ENCODE data around the gene TNFSF4. TPM values are rescaled to one million over a fixed set of nuclear protein-coding genes. Genes with fewer than 3 reads are reported as not detected.

TNFSF4 gene
- total and polyA plus RNA-seq, 2 of the 4 experiments (the other 2 are of a cell fraction): 13.4 to 19.7 TPM

DNA sequence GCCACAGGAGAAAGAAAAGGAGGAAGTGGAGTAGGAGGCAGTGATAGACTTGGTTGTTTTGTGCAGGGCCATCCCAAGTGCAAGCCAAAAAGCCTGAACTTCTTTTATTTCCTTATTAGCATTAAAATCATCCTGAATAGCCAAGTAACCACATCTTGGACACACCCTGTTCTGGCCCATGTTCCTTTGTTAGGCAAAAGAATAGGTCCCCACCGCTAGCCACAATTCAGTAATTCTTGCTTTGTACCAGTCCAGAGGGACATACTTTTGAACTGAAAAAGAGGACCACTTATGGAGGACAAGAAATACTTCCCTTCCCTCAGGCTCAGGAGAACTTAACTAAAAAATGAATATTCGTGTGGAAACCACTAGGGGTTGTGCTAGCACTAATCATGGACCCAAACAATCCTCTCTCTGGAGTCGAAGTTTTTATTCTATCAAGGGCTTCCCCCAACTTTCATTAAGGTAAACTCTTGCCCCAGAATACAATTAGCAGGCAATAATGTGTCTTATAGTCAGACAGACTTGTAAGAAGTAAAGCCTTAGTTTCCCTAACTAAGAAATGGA lies 19.4 kb downstream of the TNFSF4 start:
- H3K9ac ChIP-seq (ENCODE audit: low read depth, low read length): no peak overlapping the region
- no peak overlapping the region for H3K4me3 ChIP-seq (ENCODE audit: insufficient read depth, low read depth, low read length)
- no peak overlapping the region for H3K56ac ChIP-seq (ENCODE audit: extremely low read depth, insufficient read depth, low read length)
- H2BK15ac ChIP-seq (ENCODE audit: low read depth, low read length): no peak overlapping the region
- H2AFZ ChIP-seq (replicated peaks; ENCODE audit: low read length, poor library complexity): no peak overlapping the region
- no peak overlapping the region for H4K8ac ChIP-seq (ENCODE audit: low read depth in 2 of 2, low read length in 2 of 2)
- no peak overlapping the region for H3K4ac ChIP-seq (ENCODE audit: low read depth, low read length)
- no peak overlapping the region for H3K14ac ChIP-seq (replicated peaks; ENCODE audit: low read depth, low read length)
- no peak overlapping the region for H4K91ac ChIP-seq (ENCODE audit: insufficient read depth, low read depth, low read length)
- peaks cover 4 to 32% of the 10 kb centered on the region in 2 experiments; a peak in 2 of 4 replicates for H3K79me1 ChIP-seq (ENCODE audit: low read depth in 1 of 2, low read length in 2 of 2)
- H3K27ac ChIP-seq (ENCODE audit: insufficient read depth, low read length): no peak overlapping the region
- H3K36me3 ChIP-seq (ENCODE audit: control insufficient read depth, insufficient read depth, low read length): peaks cover 2% of the 10 kb centered on the region; the same call in 1 of the 2 replicates
- ChIA-PET POLR2A (ENCODE audit: unreplicated experiment) (no interaction called here), CTCF (no interaction called here)
- no peaks in the 10 kb centered on the region for H3K9me3 ChIP-seq (ENCODE audit: control insufficient read depth, insufficient read depth, low read length)
- intact Hi-C loops (cut with micrococcal nuclease) (no loop called here), in situ Hi-C loops (cut with MboI; ENCODE audit: low sequenced_read_pairs) (no loop called here), dilution Hi-C loops (cut with HindIII; ENCODE audit: low sequenced_read_pairs, unreplicated experiment) (no loop called here)
- no peak overlapping the region for H4K5ac ChIP-seq (ENCODE audit: low read depth, low read length)
- H4K20me1 ChIP-seq (ENCODE audit: insufficient read depth, low read length): no peaks in the 10 kb centered on the region
- no TSS peak for BruUV-seq (replicated peaks)
- no peaks in the 10 kb centered on the region for H3K27me3 ChIP-seq (ENCODE audit: control insufficient read depth, insufficient read depth, low read length)
- peaks cover 8% of the 10 kb centered on the region for H3K4me1 ChIP-seq (ENCODE audit: control insufficient read depth, insufficient read depth, low read length)
- ATAC-seq (ENCODE audit: low read depth) (no peak), DNase-seq (no peak)
- no peak overlapping the region for H2BK120ac ChIP-seq (ENCODE audit: low read depth, low read length)
- no CpG with 5 or more reads among the region's 3 CpGs for WGBS, 2 experiments (ENCODE audit: extremely low coverage in 2 of 2, insufficient read length in 1 of 2)
- no peak overlapping the region for H2AK5ac ChIP-seq (ENCODE audit: low read depth, low read length)
- H3K9me1 ChIP-seq (ENCODE audit: insufficient read depth, low read length): peaks cover 6% of the 10 kb centered on the region
- H3K18ac ChIP-seq (ENCODE audit: low read depth, low read length): no peak overlapping the region
- TF ChIP-seq MXI1 (IDR thresholded peaks at IDR 0.05; ENCODE audit: borderline replicate concordance, low read depth, low read length): no peak
- TF ChIP-seq RCOR1 (IDR thresholded peaks at IDR 0.05; ENCODE audit: insufficient replicate concordance, low read length): no peak
- TF ChIP-seq MAZ (IDR thresholded peaks at IDR 0.05; ENCODE audit: borderline replicate concordance, low read depth, low read length): no peak
- no peak for TF ChIP-seq BHLHE40 (IDR thresholded peaks at IDR 0.05; ENCODE audit: low read depth, low read length)
- TF ChIP-seq, protein P1, sequence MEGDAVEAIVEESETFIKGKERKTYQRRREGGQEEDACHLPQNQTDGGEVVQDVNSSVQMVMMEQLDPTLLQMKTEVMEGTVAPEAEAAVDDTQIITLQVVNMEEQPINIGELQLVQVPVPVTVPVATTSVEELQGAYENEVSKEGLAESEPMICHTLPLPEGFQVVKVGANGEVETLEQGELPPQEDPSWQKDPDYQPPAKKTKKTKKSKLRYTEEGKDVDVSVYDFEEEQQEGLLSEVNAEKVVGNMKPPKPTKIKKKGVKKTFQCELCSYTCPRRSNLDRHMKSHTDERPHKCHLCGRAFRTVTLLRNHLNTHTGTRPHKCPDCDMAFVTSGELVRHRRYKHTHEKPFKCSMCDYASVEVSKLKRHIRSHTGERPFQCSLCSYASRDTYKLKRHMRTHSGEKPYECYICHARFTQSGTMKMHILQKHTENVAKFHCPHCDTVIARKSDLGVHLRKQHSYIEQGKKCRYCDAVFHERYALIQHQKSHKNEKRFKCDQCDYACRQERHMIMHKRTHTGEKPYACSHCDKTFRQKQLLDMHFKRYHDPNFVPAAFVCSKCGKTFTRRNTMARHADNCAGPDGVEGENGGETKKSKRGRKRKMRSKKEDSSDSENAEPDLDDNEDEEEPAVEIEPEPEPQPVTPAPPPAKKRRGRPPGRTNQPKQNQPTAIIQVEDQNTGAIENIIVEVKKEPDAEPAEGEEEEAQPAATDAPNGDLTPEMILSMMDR (conservative IDR thresholded peaks at IDR 0.05; ENCODE audit: low read depth, low read length): no peak
- no peak for TF ChIP-seq RFX5 (IDR thresholded peaks at IDR 0.05; ENCODE audit: low read depth, low read length)
- TF ChIP-seq, protein P2, sequence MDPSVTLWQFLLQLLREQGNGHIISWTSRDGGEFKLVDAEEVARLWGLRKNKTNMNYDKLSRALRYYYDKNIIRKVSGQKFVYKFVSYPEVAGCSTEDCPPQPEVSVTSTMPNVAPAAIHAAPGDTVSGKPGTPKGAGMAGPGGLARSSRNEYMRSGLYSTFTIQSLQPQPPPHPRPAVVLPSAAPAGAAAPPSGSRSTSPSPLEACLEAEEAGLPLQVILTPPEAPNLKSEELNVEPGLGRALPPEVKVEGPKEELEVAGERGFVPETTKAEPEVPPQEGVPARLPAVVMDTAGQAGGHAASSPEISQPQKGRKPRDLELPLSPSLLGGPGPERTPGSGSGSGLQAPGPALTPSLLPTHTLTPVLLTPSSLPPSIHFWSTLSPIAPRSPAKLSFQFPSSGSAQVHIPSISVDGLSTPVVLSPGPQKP (IDR thresholded peaks at IDR 0.05; ENCODE audit: borderline replicate concordance, low read depth, low read length): no peak
- TF ChIP-seq, protein P3, sequence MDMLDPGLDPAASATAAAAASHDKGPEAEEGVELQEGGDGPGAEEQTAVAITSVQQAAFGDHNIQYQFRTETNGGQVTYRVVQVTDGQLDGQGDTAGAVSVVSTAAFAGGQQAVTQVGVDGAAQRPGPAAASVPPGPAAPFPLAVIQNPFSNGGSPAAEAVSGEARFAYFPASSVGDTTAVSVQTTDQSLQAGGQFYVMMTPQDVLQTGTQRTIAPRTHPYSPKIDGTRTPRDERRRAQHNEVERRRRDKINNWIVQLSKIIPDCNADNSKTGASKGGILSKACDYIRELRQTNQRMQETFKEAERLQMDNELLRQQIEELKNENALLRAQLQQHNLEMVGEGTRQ (IDR thresholded peaks at IDR 0.05; ENCODE audit: low read depth, low read length): no peak
- no peak for TF ChIP-seq RAD21 (IDR thresholded peaks at IDR 0.05; ENCODE audit: low read length)
- TF ChIP-seq FOS (IDR thresholded peaks at IDR 0.05; ENCODE audit: low read depth, low read length): no peak
- no peak overlapping the region for H3K23ac ChIP-seq (ENCODE audit: low read depth, low read length)
- no peak overlapping the region for H2BK5ac ChIP-seq (ENCODE audit: low read depth, low read length, poor library complexity, severe bottlenecking)
- H3K4me2 ChIP-seq (ENCODE audit: low read depth, low read length): no peak overlapping the region
- H2AK9ac ChIP-seq (replicated peaks; ENCODE audit: low read depth, low read length, poor library complexity): no peak overlapping the region
- no peak overlapping the region for H2BK20ac ChIP-seq (ENCODE audit: low read depth, low read length)
